ENCODE measurements around the gene PTPRJ.

- TF ChIP-seq POLR2AphosphoS5 (IDR thresholded peaks at IDR 0.05) (no peak), CTCF (IDR thresholded peaks at IDR 0.05) (no peak)
These were observed 119.6 kb downstream of the PTPRJ start for GRCh38 chr11:48099916-48100446.

Measured in breast epithelium (tissue), 3 donors.